GM12873 (cell line): ENCODE measurements around the gene MINDY4B.

ENCODE experiments used
- CTCF ChIP-seq: IDR thresholded peaks from 2 replicates; pipeline ENCODE4 v1.5.1; 2012; ENCODE audit warnings: low read depth, mild to moderate bottlenecking, moderate library complexity, low read length, control low read depth; ENCODE audit not compliant: insufficient read depth; ENCODE audit errors: missing control alignments

The MINDY4B gene

GRCh38 chr3:150901793-150902192 is 3.4 kb downstream of the MINDY4B start:
- TF ChIP-seq CTCF: no peak

DNA sequence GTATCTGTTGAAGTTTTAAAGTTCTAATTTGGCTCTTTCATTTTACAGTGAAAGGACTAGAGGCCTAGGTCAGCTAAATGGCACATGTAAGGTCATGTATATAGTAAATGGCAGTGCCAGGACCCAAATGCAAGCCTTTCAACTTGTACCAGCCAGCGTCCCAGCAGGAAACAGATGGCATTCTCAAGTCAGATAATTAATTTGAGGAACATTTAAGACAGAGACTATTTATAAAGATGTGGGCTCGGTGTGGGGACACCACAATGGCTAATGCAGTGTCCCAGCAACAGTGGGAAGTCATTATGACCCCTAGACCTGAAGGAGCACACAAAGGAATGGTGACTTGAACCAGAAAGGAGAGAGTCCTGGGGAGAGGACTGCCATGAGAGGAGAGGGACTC is 6.1 kb downstream of the MINDY4B start:
- no peak for TF ChIP-seq CTCF

GRCh38 chr3:150898046-150898754 is 7.0 kb downstream of the MINDY4B start:
- TF ChIP-seq CTCF: no peak

DNA sequence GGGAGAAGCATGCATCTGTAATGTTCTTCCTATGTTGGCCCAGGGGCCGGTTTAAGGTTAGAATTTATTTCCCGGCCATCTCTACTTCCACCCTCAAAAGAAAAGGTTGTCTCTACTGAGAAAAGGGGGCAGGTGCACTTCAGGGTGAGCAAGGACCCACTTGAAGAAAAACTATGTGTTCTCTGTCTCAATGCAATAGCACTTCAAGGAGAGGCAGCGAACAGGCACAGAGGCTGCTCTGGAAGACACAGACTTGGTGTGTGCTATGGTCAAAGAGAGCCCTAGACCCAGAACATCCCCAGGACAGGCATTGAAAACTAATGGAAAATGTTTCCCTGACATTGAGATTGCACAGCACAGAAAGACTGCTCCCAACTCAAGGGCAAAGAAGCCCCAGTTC is 7.6 kb downstream of the MINDY4B start:
- no peak for TF ChIP-seq CTCF

DNA sequence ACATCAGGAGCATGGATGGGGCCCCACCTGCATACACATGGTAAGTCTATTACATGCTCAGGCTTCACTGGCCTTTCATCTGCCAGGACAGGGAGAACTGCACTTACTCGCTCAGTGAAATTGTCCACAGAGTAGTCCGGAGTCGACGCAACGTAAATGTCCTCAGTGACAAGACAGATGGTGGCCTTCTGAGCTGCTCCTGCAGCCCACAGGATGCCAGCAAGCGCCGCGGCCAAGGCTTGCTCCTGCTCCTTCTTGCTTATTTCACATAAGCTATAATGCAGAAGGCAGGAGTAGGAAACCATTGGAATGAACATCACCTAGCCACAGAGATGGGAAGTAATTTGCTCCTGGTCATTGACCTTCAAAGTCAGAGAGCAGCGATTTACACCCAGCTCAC is 14.4 kb downstream of the MINDY4B start:
- no peak for TF ChIP-seq CTCF

DNA sequence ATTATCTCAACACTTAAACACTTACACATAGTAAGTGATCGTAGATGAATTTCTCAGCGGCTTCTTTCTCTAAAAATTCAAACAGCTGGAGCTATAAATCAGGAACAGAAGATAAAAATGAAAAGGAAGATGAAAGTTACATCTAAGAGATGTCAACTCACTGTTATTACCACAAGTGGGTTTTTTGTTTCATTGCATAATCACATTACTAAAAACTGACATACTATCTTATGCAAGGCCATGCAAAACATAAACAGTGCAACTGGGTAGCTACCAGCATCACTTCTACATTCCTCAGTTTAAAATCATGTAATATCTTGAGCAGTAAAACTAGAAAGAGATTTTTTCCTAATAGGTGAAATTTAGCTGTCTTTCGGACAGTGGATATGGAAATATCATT is 14.9 kb downstream of the MINDY4B start:
- no peak for TF ChIP-seq CTCF

DNA sequence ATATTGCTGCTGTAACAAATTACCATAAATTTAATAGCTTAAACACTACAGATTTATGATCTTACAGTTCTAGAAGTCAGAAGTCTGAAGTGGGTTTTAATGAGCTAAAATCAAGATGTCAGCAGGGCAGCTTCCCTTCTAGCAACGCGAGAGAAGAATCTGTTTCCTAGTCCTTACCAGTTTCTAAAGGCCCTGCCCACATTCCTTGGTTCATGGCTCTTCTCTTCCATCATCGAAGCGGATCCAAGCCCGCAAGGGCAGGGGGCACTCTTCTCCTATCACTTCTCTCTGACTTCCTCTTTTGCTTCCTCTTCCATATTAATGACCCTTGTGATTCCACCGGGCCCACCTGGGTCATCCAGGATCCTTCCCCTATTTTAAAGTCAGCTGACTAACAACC is 16.1 kb downstream of the MINDY4B start:
- TF ChIP-seq CTCF: no peak
